ENCODE measurements around the gene RTEL1. TPM values are rescaled to one million over a fixed set of nuclear protein-coding genes. Genes with fewer than 3 reads are reported as not detected.
"Not testable (repeated sequence)": the region's sequence is repeated elsewhere in the genome, so short reads cannot be mapped to it uniquely, and the experiment has no call there.

RTEL1 gene
- total RNA-seq, 1 donor from 2014 or later: 46.9 TPM

DNA sequence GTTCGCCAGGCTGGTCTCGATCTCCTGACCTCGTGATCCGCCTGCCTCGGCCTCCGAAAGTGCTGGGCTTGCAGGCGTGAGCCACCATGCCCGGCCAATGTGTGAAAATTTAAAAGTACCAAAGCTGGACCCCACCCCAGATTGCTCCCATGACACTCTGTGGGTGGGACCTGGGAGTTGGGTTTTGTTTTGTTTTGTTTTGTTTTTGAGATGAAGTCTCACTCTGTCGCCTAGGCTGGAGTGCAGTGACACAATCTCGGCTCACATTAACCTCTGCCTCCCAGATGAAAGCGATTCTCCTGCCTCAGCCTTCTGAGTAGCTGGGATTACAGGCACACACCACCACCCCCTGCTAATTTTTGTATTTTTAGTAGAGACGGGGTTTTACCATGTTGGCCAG lies 13.6 kb downstream of the RTEL1 start:
- H3K27ac Mint-ChIP-seq; H3K4me1 Mint-ChIP-seq (ENCODE audit: low read depth); H3K4me3 Mint-ChIP-seq (ENCODE audit: low read depth); intact Hi-C loops (cut with micrococcal nuclease); H3K27me3 Mint-ChIP-seq (ENCODE audit: low read depth); DNase-seq (ENCODE audit: low spot score); H3K9me3 Mint-ChIP-seq: not testable (repeated sequence)
- peaks cover 40% of the 10 kb centered on the region for H3K36me3 Mint-ChIP-seq (ENCODE audit: low read depth)

DNA sequence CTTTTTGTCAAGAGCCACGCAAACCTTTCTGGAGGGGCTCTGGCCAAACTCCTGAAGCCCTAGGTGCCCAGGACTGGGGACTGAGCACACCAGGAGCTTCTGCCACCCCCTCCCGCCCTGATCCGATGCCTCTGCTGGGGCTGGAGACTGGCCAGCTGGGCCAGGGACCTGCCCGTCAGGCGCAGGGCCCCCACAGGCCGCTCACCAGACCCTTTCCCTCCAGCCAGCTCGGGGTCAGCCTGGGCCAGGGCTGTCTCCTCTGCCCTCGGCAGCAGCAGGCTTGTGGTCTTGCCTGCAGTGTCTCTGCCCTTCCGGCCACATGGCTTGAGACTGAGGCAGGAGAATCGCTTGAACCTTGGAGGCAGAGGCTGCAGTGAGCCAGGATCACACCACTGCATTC lies 14.6 kb downstream of the RTEL1 start:
- peaks cover 40% of the 10 kb centered on the region for H3K36me3 Mint-ChIP-seq (ENCODE audit: low read depth)
- no peaks in the 10 kb centered on the region for H3K4me1 Mint-ChIP-seq (ENCODE audit: low read depth)
- no peaks in the 10 kb centered on the region for H3K9me3 Mint-ChIP-seq
- no peak overlapping the region for H3K27ac Mint-ChIP-seq
- no peaks in the 10 kb centered on the region for H3K27me3 Mint-ChIP-seq (ENCODE audit: low read depth)
- intact Hi-C loops (cut with micrococcal nuclease): no loop called here
- H3K4me3 Mint-ChIP-seq (ENCODE audit: low read depth): no peak overlapping the region
- no peak for DNase-seq (ENCODE audit: low spot score)

DNA sequence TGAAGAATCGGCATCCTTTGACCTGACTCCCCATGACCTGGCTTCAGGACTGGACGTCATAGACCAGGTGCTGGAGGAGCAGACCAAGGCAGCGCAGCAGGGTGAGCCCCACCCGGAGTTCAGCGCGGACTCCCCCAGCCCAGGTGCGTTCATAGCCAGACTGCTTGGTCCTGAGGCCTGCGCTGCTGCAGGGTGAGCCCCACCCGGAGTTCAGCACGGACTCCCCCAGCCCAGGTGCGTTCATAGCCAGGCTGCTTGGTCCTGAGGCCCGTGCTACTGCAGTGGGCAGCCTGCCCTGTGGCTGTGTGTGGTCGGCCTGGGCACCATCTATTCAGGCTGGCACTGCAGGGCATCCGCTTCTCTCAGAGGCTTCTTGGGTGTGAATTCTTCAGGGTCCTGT lies 15.8 kb downstream of the RTEL1 start:
- no peak for DNase-seq (ENCODE audit: low spot score)
- intact Hi-C loops (cut with micrococcal nuclease): no loop called here
- H3K4me3 Mint-ChIP-seq (ENCODE audit: low read depth): no peak overlapping the region
- no peaks in the 10 kb centered on the region for H3K4me1 Mint-ChIP-seq (ENCODE audit: low read depth)
- H3K27ac Mint-ChIP-seq: no peak overlapping the region
- H3K27me3 Mint-ChIP-seq (ENCODE audit: low read depth): no peaks in the 10 kb centered on the region
- peaks cover 36% of the 10 kb centered on the region for H3K36me3 Mint-ChIP-seq (ENCODE audit: low read depth)
- no peaks in the 10 kb centered on the region for H3K9me3 Mint-ChIP-seq

- Mint-ChIP-seq H3K27me3 (ENCODE audit: low read depth) (no peaks in the 10 kb centered on the region), H3K4me3 (ENCODE audit: low read depth) (no peak overlapping the region), H3K36me3 (ENCODE audit: low read depth) (peaks cover 28% of the 10 kb centered on the region), H3K4me1 (ENCODE audit: low read depth) (no peaks in the 10 kb centered on the region), H3K27ac (no peak overlapping the region), H3K9me3 (no peaks in the 10 kb centered on the region)
- intact Hi-C loops (cut with micrococcal nuclease): no loop called here
- no peak for DNase-seq (ENCODE audit: low spot score)
Measured at GRCh38 chr20:63675681-63676368, 17.7 kb downstream of the RTEL1 start.

DNA sequence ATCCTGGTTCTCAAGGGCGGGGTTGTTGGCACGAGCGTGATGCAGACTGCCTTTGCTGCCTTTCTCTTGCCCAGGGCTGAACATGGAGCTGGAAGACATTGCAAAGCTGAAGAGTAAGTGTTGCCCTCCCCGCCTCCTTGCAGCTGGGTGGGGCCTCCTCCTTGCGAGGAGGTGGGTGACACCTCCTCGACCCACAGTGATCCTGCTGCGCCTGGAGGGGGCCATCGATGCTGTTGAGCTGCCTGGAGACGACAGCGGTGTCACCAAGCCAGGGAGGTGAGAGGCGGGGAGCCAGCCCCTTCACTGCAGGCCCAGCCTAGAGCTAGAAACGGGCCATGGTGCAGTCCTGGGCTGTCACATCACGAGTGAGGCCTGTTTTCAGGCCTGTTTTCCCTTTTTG lies 20.0 kb downstream of the RTEL1 start:
- no peak overlapping the region for H3K4me3 Mint-ChIP-seq (ENCODE audit: low read depth)

DNA sequence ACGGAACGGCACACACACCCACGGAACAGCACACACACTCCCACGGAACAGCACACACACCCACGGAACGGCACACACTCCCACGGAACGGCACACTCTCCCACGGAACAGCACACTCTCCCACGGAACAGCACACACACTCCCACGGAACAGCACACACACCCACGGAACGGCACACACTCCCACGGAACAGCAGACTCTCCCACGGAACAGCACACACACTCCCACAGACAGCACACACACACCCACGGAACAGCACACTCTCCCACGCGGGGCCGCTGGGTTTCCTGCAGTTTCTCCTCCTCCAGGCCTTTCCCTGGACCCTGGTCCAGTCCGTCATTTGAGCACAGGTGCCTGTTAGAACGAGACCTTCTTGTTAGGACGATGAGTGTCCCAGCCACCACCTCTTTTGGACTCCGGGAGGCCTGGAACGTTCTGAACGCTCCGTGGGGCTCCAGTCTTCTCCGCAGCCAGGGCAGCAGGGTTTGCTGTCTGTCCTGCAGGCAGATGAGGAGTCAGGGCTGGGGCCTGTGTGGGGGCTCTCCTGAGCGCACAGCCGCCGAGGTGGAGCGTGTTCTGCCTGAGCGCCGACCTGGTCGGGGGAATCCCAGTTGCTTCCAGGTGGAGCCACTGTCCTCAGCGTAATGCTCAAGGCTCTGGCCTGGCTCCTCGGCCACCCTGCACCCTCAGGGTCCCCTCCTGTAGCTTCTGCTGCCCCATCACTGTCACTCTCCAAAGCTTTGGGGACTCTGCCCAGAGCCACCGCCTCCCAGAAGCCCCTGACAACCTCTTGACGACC lies 20.8 kb downstream of the RTEL1 start:
- no peaks in the 10 kb centered on the region for H3K27me3 Mint-ChIP-seq (ENCODE audit: low read depth)
- H3K36me3 Mint-ChIP-seq (ENCODE audit: low read depth): peaks cover 21% of the 10 kb centered on the region
- H3K27ac Mint-ChIP-seq: no peak overlapping the region
- H3K4me3 Mint-ChIP-seq (ENCODE audit: low read depth): no peak overlapping the region
- H3K9me3 Mint-ChIP-seq: no peaks in the 10 kb centered on the region
- no peak for DNase-seq (ENCODE audit: low spot score)
- H3K4me1 Mint-ChIP-seq (ENCODE audit: low read depth): peaks cover 3% of the 10 kb centered on the region
- intact Hi-C loops (cut with micrococcal nuclease): no loop called here

More for the DNA sequence above, 20.0 kb downstream of the RTEL1 start:
- no peaks in the 10 kb centered on the region for H3K27me3 Mint-ChIP-seq (ENCODE audit: low read depth)
- H3K36me3 Mint-ChIP-seq (ENCODE audit: low read depth): peaks cover 24% of the 10 kb centered on the region
- H3K27ac Mint-ChIP-seq: no peak overlapping the region
- H3K9me3 Mint-ChIP-seq: no peaks in the 10 kb centered on the region
- no peaks in the 10 kb centered on the region for H3K4me1 Mint-ChIP-seq (ENCODE audit: low read depth)
- intact Hi-C loops (cut with micrococcal nuclease): no loop called here
- DNase-seq (ENCODE audit: low spot score): no peak

GRCh38 chr20:63679799-63680305 lies 21.7 kb downstream of the RTEL1 start:
- intact Hi-C loops (cut with micrococcal nuclease): no loop called here
- Mint-ChIP-seq H3K4me1 (ENCODE audit: low read depth) (peaks cover 3% of the 10 kb centered on the region), H3K27ac (no peak overlapping the region), H3K4me3 (ENCODE audit: low read depth) (no peak overlapping the region), H3K36me3 (ENCODE audit: low read depth) (peaks cover 21% of the 10 kb centered on the region), H3K9me3 (no peaks in the 10 kb centered on the region), H3K27me3 (ENCODE audit: low read depth) (no peaks in the 10 kb centered on the region)
- no peak for DNase-seq (ENCODE audit: low spot score)

DNA sequence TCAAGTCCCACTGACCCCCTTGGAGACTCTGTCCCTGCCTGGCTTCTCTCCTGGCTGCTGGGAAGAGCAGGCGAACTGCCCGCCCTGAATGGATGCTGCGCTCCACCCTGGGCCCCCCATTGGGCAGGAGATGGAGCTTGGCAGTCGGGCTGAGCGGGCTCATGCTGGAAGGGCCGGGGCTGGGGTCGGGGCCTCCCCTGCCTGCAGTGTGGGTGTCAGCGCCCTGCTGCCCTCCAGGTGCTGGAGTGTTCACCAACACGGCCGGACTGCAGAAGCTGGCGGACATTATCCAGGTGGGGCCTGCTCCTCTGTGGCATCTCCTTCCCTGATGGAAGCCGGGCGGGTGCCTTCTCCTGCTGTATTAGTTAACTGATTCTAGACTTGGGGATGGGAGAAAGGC lies 22.3 kb downstream of the RTEL1 start:
- no peak overlapping the region for H3K4me3 Mint-ChIP-seq (ENCODE audit: low read depth)
- peaks cover 21% of the 10 kb centered on the region for H3K36me3 Mint-ChIP-seq (ENCODE audit: low read depth)
- peaks cover 3% of the 10 kb centered on the region for H3K4me1 Mint-ChIP-seq (ENCODE audit: low read depth)
- intact Hi-C loops (cut with micrococcal nuclease): no loop called here
- DNase-seq (ENCODE audit: low spot score): no peak
- H3K9me3 Mint-ChIP-seq: no peaks in the 10 kb centered on the region
- no peak overlapping the region for H3K27ac Mint-ChIP-seq
- no peaks in the 10 kb centered on the region for H3K27me3 Mint-ChIP-seq (ENCODE audit: low read depth)

DNA sequence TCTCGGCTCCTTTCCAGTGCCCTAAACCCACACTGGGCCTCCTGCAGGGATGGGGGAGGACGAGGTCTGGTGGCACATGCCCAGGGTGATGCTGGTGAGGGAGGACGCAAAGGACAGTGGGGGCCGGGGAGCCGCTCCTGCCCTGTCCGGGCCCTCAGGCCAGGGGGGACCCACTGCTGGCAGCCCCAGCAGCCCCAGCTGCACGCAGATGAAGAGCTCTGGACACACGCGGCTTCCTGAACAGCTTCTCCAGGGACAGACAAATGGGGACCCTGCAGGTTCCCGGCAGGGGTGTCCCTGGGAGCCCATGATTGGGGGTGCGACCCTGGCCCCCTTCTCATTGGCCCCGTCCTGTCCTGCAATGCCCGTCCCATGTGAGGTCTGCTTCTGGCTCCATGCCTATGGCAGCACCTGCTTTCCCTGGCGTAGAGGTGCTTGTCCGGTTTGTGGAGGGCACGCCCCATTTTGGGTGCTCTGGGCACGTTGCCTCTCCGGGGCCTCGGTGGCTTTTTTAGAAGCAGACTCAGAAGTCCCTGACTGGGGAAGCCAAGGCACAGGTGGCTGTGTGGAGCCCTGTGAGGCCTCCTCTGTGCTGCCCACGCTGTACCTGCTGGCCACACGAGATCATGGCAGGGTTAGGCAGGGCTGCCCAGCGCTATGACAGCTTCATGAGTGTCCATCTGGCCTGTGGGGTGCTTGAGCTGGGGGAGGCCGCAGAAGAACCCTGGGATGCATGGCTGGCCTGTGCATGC lies 22.9 kb downstream of the RTEL1 start:
- no peaks in the 10 kb centered on the region for H3K27me3 Mint-ChIP-seq (ENCODE audit: low read depth)
- no peak overlapping the region for H3K27ac Mint-ChIP-seq
- intact Hi-C loops (cut with micrococcal nuclease): no loop called here
- peaks cover 3% of the 10 kb centered on the region for H3K4me1 Mint-ChIP-seq (ENCODE audit: low read depth)
- no peak overlapping the region for H3K4me3 Mint-ChIP-seq (ENCODE audit: low read depth)
- DNase-seq (ENCODE audit: low spot score): no peak
- no peaks in the 10 kb centered on the region for H3K9me3 Mint-ChIP-seq
- H3K36me3 Mint-ChIP-seq (ENCODE audit: low read depth): peaks cover 15% of the 10 kb centered on the region

- intact Hi-C loops (cut with micrococcal nuclease): no loop called here
- Mint-ChIP-seq H3K27ac (no peak overlapping the region), H3K4me3 (ENCODE audit: low read depth) (no peak overlapping the region), H3K4me1 (ENCODE audit: low read depth) (peaks cover 3% of the 10 kb centered on the region), H3K36me3 (ENCODE audit: low read depth) (peaks cover 10% of the 10 kb centered on the region), H3K27me3 (ENCODE audit: low read depth) (no peaks in the 10 kb centered on the region), H3K9me3 (no peaks in the 10 kb centered on the region)
- DNase-seq (ENCODE audit: low spot score): no peak
Measured at GRCh38 chr20:63681609-63682142, 23.6 kb downstream of the RTEL1 start.

DNA sequence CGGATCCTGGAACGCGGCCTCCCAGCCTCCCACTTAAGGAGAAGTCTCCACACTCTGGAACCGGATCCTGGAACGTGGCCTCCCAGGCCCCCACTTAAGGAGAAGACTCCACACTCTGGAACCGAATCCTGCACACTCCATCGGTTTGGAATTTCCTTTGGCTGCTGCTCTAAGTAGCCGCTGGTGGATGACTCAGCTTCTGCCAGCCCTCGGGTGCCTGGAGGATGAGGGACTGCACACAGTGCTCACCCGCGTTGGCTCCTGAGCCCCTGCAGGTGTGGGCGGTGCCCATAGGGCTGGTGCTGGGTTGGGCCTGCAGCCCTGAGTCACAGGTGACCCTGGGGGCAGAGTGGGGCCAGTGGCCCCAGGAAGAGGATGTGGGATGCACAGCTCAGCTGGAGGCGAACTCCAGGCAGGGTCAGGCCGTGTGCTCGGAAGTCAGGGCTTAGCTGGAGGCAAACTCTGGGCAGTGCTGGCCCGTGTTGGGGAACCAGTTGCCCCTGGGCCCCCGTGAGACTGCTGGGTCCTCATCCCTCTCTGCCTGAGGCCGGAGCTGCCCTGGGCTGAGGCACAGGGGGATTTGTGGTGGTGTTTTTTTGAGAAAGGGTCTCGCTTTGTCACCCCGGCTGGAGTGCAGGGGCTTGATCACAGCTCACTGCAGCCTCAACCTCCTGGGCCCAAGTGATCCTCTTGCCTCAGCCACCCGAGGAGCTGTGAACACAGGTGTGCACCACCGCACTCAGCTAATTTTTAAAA lies 24.4 kb downstream of the RTEL1 start:
- Mint-ChIP-seq H3K36me3 (ENCODE audit: low read depth) (peaks cover 4% of the 10 kb centered on the region), H3K4me1 (ENCODE audit: low read depth) (peaks cover 3% of the 10 kb centered on the region), H3K27ac (no peak overlapping the region), H3K9me3 (no peaks in the 10 kb centered on the region), H3K27me3 (ENCODE audit: low read depth) (no peaks in the 10 kb centered on the region), H3K4me3 (ENCODE audit: low read depth) (no peak overlapping the region)
- intact Hi-C loops (cut with micrococcal nuclease): no loop called here
- no peak for DNase-seq (ENCODE audit: low spot score)

All from activated T-helper 2 cell treated with anti-CD3 and anti-CD28 coated beads, Interferon-gamma antibody, Interleukin-2, Interleukin-4, amounts not matched to agents 10 μg/mL and 5 μg/mL and 100 μg/mL, durations not matched to agents 14 hours and 24 hours and 36 hours (primary cell).